Duodenal mucosa (tissue), 2 donors: ENCODE measurements around the gene TRMT61A.

Source experiments
- H3K27ac ChIP-seq: one replicate; pipeline ENCODE4 v1.7.0; 2013; ENCODE audit warnings: low read depth, low read length
- H3K27me3 ChIP-seq, 2 donors: one replicate each; pipeline ENCODE4 v1.7.0; 2013; ENCODE audit warnings: low read length in 2 of 2, control low read depth in 1 of 2; ENCODE audit not compliant: insufficient read depth in 2 of 2, control insufficient read depth in 1 of 2
- H3K36me3 ChIP-seq, 2 donors: one replicate each; pipeline ENCODE4 v1.7.0; 2013; ENCODE audit warnings: low read length in 2 of 2, control low read depth in 1 of 2; ENCODE audit not compliant: insufficient read depth in 2 of 2, control insufficient read depth in 1 of 2
- H3K4me1 ChIP-seq, 2 donors: one replicate each; pipeline ENCODE4 v1.7.0; 2013; ENCODE audit warnings: low read length in 2 of 2, control low read depth in 1 of 2; ENCODE audit not compliant: insufficient read depth in 2 of 2, control insufficient read depth in 1 of 2
- H3K4me3 ChIP-seq, 2 donors: one replicate each; pipeline ENCODE4 v1.7.0; 2013; ENCODE audit warnings: low read length in 2 of 2, low read depth in 1 of 2
- H3K9ac ChIP-seq, 2 donors: one replicate each; pipeline ENCODE4 v1.7.0; 2013; ENCODE audit warnings: low read length in 2 of 2, low read depth in 1 of 2
- H3K9me3 ChIP-seq, 2 donors: one replicate each; pipeline ENCODE4 v1.7.0; 2013; ENCODE audit warnings: low read length in 2 of 2, control low read depth in 1 of 2; ENCODE audit not compliant: control insufficient read depth in 1 of 2

The TRMT61A gene

GRCh38 chr14:103517721-103518421 is 11.1 kb upstream of the TRMT61A start:
- no peak overlapping the region for H3K9ac ChIP-seq
- no peak overlapping the region for H3K4me3 ChIP-seq
- peak overlapping the region; percentile 42 for H3K27ac ChIP-seq
- H3K9me3 ChIP-seq = no peaks in the 10 kb centered on the region
- H3K27me3 ChIP-seq = no peaks in the 10 kb centered on the region
- peaks cover 0 to 3% of the 10 kb centered on the region in 2 donors for H3K36me3 ChIP-seq
- H3K4me1 ChIP-seq = peaks cover 18 to 42% of the 10 kb centered on the region in 2 donors

DNA sequence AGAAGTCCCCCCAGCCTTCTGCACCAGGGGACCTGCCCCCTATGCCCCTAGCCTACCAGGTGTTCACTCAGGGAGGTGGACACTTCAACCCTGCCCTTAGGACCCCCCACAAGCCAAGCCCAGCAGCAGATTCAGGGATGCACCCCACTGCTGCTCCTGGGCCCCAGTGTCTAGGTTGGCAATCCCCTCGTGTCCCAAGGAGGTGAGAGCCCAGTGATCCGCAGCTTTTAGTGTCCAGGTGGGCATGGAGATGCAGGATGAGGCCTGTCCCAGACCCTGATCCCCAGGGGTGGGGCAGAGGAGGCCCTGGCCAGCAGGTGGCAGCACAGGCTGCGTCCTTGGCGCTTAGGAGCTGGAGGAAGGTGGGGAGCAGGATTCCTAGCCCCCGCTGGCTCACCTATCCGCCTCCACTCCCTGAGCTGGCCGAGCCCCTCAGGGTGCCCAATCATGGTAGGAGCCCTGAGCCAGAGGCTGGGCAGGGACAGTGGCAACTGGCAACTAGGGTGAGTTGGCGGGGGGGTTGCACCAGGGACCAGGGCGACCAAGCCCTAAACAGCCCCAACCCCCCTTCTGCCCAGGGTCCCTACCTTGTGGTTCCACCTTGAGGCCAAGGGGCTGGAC is 10.5 kb upstream of the TRMT61A start:
- H3K9ac ChIP-seq = no peak overlapping the region
- H3K4me3 ChIP-seq = no peak overlapping the region
- no peaks in the 10 kb centered on the region for H3K9me3 ChIP-seq
- peaks cover 12 to 35% of the 10 kb centered on the region in 2 donors for H3K4me1 ChIP-seq
- no peaks in the 10 kb centered on the region for H3K27me3 ChIP-seq
- no peak overlapping the region for H3K27ac ChIP-seq
- peaks cover 0 to 3% of the 10 kb centered on the region in 2 donors for H3K36me3 ChIP-seq

DNA sequence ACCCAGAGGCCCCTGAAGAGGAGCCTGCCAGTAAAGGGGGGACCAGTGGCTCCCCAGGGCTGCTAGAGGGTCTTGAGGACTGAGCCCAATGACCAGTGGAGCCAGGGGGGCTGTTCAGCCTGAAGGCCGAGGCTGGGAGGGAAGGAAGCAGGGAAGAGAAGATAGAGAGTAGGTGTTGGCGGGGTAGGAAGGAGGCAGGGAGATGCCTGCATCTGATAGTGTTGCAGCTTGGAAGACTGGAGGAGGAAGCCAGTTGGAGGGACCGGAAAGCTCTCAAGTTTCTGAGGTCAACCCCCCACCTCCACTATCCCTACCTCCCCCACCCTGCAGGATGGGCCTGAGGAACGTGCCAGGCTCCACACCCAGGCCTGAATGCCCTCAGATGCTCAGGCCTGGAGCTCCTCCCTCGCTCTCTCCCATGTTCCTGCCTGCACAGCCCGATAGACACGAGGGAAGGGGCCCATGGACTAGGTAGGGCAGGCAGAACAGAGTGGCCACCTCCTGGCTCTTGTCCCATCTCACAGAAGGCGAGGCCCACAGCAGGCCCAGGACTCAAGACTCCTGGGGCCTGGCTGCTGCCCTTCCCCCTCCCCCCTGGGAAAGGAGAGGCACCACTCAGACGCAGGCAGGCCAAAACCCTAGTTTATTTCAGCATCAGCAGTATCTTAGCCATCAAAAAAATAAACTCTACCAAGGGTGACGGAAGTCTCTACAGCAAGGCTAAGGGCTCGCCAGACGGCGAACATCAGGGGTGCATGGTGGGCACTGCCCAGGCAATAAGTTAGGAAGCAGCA is 9.8 kb upstream of the TRMT61A start:
- Histone ChIP-seq H3K4me1 (peaks cover 10 to 34% of the 10 kb centered on the region in 2 donors), H3K4me3 (no peak overlapping the region), H3K9ac (no peak overlapping the region), H3K27me3 (no peaks in the 10 kb centered on the region), H3K36me3 (peaks cover 0 to 3% of the 10 kb centered on the region in 2 donors), H3K27ac (no peak overlapping the region), H3K9me3 (no peaks in the 10 kb centered on the region)

GRCh38 chr14:103519837-103520212 is 9.2 kb upstream of the TRMT61A start:
- Histone ChIP-seq H3K4me1 (peaks cover 10 to 34% of the 10 kb centered on the region in 2 donors), H3K36me3 (peaks cover 0 to under 1% of the 10 kb centered on the region in 2 donors), H3K4me3 (no peak overlapping the region), H3K27me3 (no peaks in the 10 kb centered on the region), H3K27ac (no peak overlapping the region), H3K9me3 (no peaks in the 10 kb centered on the region), H3K9ac (no peak overlapping the region)

- peak overlapping the region; percentile 25 for H3K27ac ChIP-seq
- peak overlapping the region in 1 of 2 donors; percentile 50 for H3K4me3 ChIP-seq
- no peaks in the 10 kb centered on the region for H3K27me3 ChIP-seq
- no peak overlapping the region for H3K9ac ChIP-seq
- peaks cover 12 to 34% of the 10 kb centered on the region in 2 donors for H3K4me1 ChIP-seq
- H3K9me3 ChIP-seq = no peaks in the 10 kb centered on the region
- no peaks in the 10 kb centered on the region for H3K36me3 ChIP-seq
These were observed 8.7 kb upstream of the TRMT61A start for GRCh38 chr14:103520269-103520656.

DNA sequence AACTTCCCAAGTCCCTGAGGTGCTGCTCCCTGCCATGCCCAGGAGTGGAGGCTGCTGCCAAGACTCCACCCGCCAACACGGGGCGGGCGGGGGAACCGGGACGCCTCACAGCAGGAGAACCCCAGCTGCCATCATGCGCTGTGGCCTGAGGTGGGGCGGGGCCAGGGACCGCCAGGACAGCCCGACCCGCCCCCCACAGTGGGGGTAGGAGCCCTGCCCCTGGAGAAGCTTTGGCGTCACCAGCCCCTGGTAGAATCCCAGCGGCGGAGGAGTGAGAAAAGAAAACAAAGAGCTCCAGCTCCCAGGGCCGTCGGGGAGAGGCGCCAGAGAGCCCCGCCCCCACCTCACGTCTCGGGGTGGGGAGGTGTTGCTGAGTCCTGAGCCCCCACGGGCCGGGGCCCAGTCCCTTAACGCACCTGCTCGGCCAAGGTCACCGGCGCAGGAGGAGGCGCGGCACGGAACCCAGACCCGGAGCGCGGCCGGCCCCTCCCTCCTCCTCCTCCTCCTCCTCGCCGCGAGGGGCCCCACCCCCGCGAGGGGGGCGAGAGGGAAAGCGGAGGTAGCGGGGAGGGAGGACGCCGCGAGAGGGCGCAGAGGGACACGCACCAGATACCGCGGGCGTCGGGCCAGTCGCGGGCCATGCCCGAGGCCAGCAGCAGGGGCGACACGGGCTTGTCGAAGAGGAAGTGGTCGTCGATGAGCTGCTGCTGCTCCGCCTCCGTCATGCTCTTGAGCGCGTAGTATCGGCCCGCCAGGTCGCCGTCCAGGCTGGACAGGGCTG is 8.1 kb upstream of the TRMT61A start:
- peak overlapping the region; percentile 50 to 77 for H3K4me3 ChIP-seq
- no peaks in the 10 kb centered on the region for H3K9me3 ChIP-seq
- H3K36me3 ChIP-seq = no peaks in the 10 kb centered on the region
- H3K9ac ChIP-seq = peak overlapping the region; percentile 33 to 43
- peak overlapping the region; percentile 25 for H3K27ac ChIP-seq
- H3K4me1 ChIP-seq = peaks cover 15 to 34% of the 10 kb centered on the region in 2 donors
- H3K27me3 ChIP-seq = no peaks in the 10 kb centered on the region

DNA sequence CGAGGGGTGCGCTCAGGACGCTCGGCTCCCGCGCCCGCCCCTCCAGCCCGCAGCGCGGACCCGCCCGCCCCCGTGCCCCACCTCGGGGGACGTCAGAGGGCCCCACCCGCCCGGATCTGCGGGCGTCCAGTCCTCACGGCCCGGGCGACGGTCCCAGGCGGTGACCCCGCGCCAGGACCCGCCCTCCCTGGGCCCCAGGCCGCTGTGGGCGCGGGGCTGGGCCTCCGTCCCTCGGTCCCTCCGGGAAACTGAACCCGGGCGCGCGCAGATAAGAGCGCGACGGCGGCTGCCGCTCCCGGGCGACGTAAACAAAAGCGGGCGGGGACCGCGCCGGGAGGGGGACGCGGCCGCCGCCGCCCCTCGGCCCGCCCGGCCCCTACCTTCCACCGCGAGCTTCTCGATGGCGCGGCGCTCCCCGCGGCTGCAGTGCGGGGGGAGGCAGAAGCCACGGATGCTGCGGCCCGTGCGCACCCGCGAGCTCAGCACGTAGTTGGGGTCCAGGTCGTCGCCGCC is 7.5 kb upstream of the TRMT61A start:
- Histone ChIP-seq H3K27ac (no peak overlapping the region), H3K4me1 (peaks cover 18 to 34% of the 10 kb centered on the region in 2 donors), H3K9me3 (no peaks in the 10 kb centered on the region), H3K4me3 (peak overlapping the region; percentile 50 to 77), H3K36me3 (no peaks in the 10 kb centered on the region), H3K9ac (peak overlapping the region; percentile 33 to 43), H3K27me3 (no peaks in the 10 kb centered on the region)

DNA sequence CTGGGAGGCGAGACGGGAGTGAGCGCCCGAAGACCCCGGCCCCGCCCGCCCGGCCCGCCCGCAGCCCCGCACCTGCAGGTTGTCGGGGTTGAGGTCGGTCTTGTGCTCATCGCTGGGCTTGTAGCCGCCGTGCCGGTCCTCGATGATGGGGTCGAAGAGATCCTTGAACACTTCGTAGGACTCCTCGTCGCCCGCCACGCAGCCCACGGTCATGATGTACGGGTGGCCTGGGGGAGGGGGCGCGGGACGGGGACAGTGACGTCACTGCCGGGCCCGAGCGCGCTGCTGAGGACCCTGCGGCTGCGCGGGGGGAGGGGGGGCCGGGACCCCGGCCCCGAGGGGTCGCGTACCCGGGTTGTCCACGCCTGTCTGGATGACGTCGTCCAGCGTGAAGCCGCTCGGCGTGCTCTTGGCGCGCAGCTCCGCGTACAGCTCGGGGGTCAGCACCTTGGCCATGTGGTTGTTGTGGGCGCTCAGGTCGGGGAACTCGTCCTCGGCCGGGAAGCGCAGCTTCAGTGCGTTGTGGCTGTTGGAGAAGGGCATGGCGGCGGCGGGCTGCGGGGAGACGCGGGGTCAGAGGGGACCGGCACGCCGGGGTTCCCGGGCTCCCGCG is 6.9 kb upstream of the TRMT61A start:
- Histone ChIP-seq H3K9ac (no peak overlapping the region), H3K9me3 (no peaks in the 10 kb centered on the region), H3K4me1 (peaks cover 24 to 38% of the 10 kb centered on the region in 2 donors), H3K27me3 (no peaks in the 10 kb centered on the region), H3K27ac (peak overlapping the region; percentile 3), H3K36me3 (no peaks in the 10 kb centered on the region), H3K4me3 (peak overlapping the region; percentile 52 to 77)
